ENCODE results near the gene RAD51B.

The RAD51B gene

DNA sequence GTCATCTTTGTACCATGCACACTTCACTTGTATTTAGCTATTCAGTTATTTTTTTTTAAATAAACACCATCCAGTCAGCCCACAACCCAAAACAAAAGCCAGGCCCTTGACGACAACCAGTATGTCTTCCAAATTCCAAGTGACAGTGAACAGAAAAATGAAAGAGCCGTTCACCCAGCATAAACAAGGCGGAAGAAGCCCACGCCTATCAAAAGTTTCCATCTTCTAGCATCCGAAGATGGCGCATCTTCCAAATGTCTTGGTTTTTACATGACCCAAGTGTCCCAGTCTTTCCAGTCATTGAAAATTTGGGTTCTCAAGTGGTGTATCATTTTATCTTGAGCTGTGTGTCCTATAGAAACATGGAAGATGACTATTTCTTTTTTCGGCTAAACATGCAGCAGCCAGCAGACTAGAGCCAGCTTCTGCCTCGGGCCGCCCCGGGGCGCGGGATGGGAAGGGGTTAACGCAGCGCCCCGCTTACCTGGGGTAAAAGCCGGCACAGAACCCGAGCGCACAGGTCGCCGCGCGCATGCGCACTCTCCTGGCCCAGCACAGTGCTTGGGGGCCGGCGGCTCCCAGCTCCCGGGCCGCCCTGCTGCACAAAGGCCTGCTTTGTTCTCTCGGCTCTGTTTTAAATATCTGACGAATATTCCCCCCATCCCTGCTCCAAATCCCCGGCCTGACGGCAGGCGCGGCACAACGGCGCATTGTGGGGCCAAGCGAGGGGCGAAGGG lies 808.5 kb downstream of the RAD51B start:
- TF ChIP-seq, protein P1, sequence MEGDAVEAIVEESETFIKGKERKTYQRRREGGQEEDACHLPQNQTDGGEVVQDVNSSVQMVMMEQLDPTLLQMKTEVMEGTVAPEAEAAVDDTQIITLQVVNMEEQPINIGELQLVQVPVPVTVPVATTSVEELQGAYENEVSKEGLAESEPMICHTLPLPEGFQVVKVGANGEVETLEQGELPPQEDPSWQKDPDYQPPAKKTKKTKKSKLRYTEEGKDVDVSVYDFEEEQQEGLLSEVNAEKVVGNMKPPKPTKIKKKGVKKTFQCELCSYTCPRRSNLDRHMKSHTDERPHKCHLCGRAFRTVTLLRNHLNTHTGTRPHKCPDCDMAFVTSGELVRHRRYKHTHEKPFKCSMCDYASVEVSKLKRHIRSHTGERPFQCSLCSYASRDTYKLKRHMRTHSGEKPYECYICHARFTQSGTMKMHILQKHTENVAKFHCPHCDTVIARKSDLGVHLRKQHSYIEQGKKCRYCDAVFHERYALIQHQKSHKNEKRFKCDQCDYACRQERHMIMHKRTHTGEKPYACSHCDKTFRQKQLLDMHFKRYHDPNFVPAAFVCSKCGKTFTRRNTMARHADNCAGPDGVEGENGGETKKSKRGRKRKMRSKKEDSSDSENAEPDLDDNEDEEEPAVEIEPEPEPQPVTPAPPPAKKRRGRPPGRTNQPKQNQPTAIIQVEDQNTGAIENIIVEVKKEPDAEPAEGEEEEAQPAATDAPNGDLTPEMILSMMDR (IDR thresholded peaks at IDR 0.05; ENCODE audit: low read length, missing control alignments), result no peak
- H3K4me3 ChIP-seq (replicated peaks; ENCODE audit: low read depth, low read length), result no peak overlapping the region
- no peak for DNase-seq (ENCODE audit: low read depth)

DNA sequence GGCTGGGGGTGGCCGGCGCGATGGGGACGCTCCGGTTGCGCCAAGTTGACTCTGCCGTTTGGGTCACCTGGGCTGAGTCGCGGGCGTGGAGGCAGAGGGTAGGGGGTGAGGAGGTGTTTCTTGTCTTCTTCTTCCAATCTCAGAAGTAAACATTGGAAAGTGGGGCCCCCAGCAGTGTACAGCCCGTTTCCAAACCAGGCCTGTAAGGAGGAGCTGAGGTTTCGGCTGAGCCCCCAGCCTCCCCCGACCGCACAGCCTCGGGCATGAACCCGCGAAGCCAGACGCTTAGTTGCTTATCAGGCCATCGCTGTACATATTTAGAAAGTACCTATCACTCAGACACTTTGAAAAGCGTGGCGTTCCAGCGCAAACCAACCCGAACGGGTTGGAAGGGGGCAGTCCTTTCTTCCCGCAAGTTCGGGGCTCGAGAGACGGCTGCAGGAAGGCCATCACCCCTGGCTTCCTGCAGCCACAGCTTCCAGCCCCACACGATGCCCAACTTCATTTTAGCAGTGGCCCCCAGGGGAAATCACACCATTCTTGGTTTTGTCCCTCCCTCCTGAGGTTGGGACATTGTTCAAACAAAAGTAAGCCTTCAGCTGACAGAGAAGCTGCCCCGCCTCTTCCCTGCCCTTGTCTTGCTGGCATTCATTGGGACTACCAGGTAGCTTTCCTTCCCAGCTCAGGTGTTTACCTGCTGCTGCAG lies 809.2 kb downstream of the RAD51B start:
- no peak overlapping the region for H3K4me3 ChIP-seq (replicated peaks; ENCODE audit: low read depth, low read length)
- DNase-seq (ENCODE audit: low read depth), result no peak
- TF ChIP-seq, protein P1 (IDR thresholded peaks at IDR 0.05; ENCODE audit: low read length, missing control alignments), result no peak

DNA sequence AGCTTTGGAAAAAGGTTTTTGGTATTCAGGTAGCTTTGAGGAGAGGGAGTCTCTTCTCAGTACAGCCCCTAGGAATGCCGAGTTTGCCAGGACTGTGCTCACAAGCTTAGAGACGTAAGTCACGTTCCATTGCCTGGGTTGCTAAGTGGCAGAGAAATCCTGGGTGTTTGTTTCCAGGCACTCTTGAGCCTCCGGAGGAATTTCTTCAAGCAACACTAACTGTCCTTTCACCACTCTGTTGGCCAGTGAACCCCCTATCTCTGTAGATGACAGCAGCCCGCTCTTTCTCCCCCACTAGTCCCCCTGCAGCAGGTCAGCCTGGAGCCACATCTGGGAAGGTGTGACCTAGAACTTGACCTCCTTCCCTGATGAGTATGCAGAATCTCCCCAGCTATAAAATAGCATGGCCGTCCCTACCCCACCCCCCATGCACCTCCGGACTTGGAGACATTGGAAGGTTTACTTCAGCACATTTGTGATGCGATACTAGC lies 810.5 kb downstream of the RAD51B start:
- TF ChIP-seq, protein P1 (IDR thresholded peaks at IDR 0.05; ENCODE audit: low read length, missing control alignments), result no peak
- H3K4me3 ChIP-seq (replicated peaks; ENCODE audit: low read depth, low read length), result no peak overlapping the region
- no peak for DNase-seq (ENCODE audit: low read depth)

DNA sequence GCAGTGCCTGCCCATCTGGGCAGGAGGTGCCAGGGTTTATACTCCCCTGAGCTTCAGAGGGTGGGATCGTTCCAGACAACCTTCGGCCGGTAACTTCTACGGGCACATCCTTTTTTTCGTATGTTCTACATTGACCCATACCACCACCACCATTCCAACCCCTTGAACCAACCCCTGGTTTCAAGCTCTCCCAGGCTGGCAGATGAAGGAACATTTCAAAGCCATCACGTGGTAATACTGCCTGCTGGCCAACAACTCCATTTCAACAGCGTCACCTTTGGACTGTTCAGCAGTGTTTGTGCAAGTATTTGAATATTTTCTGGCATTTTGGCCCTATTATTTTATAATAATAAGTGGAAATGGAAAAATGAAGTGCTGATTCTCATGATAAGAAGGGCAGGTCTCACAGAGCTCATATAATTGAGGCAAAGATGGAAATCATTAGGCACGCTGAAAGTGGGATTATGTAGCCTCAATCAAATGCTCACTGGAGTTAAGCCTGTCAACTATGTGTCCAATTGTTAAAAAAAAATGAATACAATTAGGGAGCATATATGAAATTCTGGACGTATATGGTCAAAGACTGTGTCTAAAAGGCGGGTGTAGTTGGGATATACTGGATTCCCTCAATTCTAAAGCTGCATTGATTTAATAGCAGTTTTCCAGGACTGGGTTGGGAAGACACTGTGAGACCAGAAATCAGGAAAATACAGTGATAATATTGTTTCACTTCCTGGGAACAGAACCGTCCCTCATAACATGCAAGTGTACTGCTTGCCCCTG lies 811.2 kb downstream of the RAD51B start:
- H3K4me3 ChIP-seq (replicated peaks; ENCODE audit: low read depth, low read length), result no peak overlapping the region
- TF ChIP-seq, protein P1 (IDR thresholded peaks at IDR 0.05; ENCODE audit: low read length, missing control alignments), result no peak
- DNase-seq (ENCODE audit: low read depth), result no peak

DNA sequence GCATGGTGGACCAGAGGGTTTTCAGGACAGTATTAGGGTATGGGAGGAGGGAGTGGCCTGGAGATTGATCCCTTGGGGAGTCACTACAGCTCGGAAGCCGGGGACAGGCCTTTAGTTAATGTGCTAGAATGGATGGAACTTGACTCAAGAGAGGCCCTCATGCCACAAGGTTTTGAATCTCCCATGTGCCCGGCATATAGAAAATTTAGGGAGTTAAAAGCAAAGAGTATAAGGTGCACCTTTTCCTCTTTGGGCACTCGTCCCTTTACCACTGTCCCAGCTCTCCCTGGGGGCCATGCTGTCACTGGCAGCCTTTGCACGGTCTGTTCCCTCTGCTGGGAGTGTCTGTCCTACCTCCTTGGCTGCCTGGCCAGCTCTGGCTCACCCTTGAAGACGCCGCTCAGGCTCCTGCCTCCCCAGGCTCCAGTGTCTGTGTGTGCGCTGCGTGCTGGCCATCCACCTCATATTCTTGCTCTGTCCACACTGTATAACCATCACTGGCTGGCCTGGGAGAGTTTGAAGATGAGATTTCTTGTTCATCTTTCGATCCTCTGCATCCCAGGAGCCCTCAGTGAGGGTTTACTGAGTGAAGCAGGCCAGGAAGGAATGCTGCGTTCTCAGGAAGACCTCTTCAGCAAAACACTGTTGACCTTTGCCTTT lies 811.9 kb downstream of the RAD51B start:
- TF ChIP-seq, protein P1 (IDR thresholded peaks at IDR 0.05; ENCODE audit: low read length, missing control alignments), result no peak
- no peak for DNase-seq (ENCODE audit: low read depth)
- H3K4me3 ChIP-seq (replicated peaks; ENCODE audit: low read depth, low read length), result no peak overlapping the region

DNA sequence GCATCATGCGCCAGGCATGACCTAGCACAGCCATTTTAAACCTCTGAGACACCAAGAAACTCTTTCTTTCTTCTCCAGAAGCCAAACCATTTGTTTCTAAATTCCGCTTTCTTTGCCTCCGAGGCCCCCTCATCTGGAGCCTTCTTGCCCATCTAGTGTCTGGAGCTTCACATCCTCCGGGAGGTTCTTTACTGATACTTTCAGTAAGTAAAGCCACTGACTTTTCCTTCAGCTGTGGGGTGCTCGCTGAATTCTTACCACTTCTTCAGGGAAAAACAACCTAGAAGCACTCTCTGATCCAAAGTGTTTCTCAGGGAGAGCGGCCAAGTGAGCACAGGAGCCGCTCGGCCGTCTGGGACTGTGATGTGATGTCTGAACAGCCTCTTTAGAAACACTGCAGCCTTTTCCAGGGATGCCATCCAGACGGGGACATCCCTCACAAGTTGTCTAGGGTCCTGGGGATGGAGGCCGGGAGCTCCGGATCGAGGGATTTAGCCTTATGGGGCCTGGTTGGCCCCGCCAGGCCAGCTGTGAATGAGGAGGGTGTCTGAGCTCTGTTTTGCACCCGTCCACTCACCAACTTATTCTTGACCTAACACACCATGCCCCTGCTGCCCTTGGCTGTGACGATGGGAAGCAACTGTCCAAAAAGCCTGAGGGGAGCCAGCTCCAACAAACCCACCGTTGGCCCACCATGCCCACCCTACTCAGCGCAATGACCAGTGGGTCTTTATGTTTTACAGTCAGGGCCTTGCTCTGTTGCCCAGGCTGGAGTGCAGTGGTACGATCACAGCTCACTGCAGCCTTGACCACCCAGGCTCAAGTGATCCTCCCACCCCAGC lies 812.7 kb downstream of the RAD51B start:
- no peak for DNase-seq (ENCODE audit: low read depth)
- H3K4me3 ChIP-seq (replicated peaks; ENCODE audit: low read depth, low read length), result no peak overlapping the region
- TF ChIP-seq, protein P1 (IDR thresholded peaks at IDR 0.05; ENCODE audit: low read length, missing control alignments), result no peak
